BLaER1 treated with 17β-estradiol and CSF1 and Interleukin-3, amounts not matched to agents 10 nM and 100 nM (cell line): ENCODE data around the gene TBC1D14.

ENCODE experiments used
- H3K27ac ChIP-seq, 11 experiments: shearing (Covaris generic); formaldehyde crosslinking; 2 replicates each; pipeline ENCODE4 v1.8.1; 2022
- H3K27me3 ChIP-seq, 11 experiments: shearing (Covaris generic); formaldehyde crosslinking; 2 replicates each; pipeline ENCODE4 v1.8.1; 2022
- H3K36me3 ChIP-seq, 11 experiments: shearing (Covaris generic); formaldehyde crosslinking; 2 replicates each; pipeline ENCODE4 v1.8.1; 2022
- H3K4me1 ChIP-seq, 10 experiments: shearing (Covaris generic); formaldehyde crosslinking; 2 replicates each; pipeline ENCODE4 v1.8.1; 2022
- H3K4me2 ChIP-seq, 11 experiments: shearing (Covaris generic); formaldehyde crosslinking; 2 replicates each; pipeline ENCODE4 v1.8.1; 2022
- H3K4me3 ChIP-seq, 10 experiments: shearing (Covaris generic); formaldehyde crosslinking; 2 replicates each; pipeline ENCODE4 v1.8.1; 2022
- H3K9ac ChIP-seq, 11 experiments: shearing (Covaris generic); formaldehyde crosslinking; 2 replicates each; pipeline ENCODE4 v1.8.1; 2022
- H3K9me3 ChIP-seq, 11 experiments: shearing (Covaris generic); formaldehyde crosslinking; replicated peaks in 1 of 11; 2 replicates each; pipeline ENCODE4 v1.8.1; 2022
- H4K20me1 ChIP-seq, 11 experiments: shearing (Covaris generic); formaldehyde crosslinking; 2 replicates each; pipeline ENCODE4 v1.8.1; 2022
- Cebpa-rat ChIP-seq, 11 experiments: shearing (Covaris generic); IDR thresholded peaks; 2 replicates each; pipeline ENCODE4 v1.8.1; 2022

The TBC1D14 gene

DNA sequence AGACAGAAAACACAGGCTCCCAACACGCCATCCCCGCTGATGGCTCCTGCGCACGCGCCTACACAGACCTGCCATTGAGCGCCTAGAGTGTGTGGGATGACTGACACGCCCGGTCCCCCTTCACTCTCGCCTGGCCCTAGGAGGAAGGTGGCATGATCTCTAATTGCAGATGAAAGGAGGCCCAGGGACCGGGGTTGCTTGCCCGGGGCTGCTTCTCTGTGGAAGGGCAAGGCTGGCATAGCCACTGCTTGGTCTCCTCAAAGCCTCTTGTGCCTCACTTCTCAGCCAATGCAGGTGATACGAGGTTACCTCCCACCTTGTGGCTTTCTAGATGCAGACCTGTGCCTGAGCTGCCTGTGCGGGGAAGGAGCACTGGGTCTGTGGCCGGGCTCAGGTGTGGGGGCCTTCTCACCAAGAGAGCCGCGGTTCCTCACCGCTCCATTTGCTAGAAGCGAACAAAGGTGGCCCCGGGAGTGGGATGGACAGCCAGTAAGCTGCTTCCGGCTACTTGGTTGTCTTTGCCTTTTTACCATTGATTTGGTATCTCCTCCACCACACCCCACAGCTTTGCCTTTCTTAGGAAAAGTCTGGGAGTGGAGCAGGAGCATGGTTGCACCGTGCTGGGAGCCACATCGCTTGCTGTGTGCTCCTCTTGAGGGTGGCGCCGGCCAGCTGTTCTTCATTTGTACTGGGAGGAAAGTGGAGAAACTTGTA lies 47.0 kb downstream of the TBC1D14 start:
- no peak for TF ChIP-seq Cebpa-rat (IDR thresholded peaks at IDR 0.05)
- H3K9ac ChIP-seq = peak overlapping the region in 5 of 11 experiments; percentile 6 to 42 (median 35); a peak in 5 of 22 replicates
- peak overlapping the region; percentile 14 to 59 (median 44) for H3K4me2 ChIP-seq
- H4K20me1 ChIP-seq = peaks cover 95 to 99% (median 98%) of the 10 kb centered on the region in 11 experiments
- peak overlapping the region in 5 of 11 experiments; percentile 3 to 38 (median 5); a peak in 6 of 22 replicates for H3K27ac ChIP-seq
- H3K36me3 ChIP-seq = peaks cover 37 to 79% (median 60%) of the 10 kb centered on the region in 11 experiments
- H3K27me3 ChIP-seq = no peaks in the 10 kb centered on the region
- peaks cover 93 to 97% (median 95%) of the 10 kb centered on the region in 10 experiments for H3K4me1 ChIP-seq
- no peak overlapping the region for H3K4me3 ChIP-seq
- no peaks in the 10 kb centered on the region for H3K9me3 ChIP-seq

DNA sequence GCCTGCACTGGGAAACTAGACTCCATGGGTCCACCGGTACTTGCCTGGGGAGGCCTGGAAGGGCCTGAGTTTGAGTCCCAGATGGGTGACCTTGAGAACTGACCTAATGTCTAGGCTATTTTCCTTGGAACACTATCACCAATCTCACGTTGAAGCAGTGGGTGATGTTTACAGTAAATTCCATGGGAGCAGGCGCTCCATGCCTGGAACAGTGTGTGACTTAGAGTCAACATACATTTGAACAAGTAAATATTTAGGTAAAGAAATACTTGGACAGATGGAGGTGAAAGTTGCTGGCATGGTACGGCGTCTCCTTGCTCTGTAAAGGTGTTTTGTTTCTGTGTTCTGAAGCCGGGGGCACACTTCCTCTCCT lies 47.5 kb downstream of the TBC1D14 start:
- no peak for TF ChIP-seq Cebpa-rat (IDR thresholded peaks at IDR 0.05)
- H3K27ac ChIP-seq = peak overlapping the region in 5 of 11 experiments; percentile 3 to 38 (median 9); a peak in 6 of 22 replicates
- no peak overlapping the region for H3K4me3 ChIP-seq
- H3K36me3 ChIP-seq = peaks cover 42 to 84% (median 66%) of the 10 kb centered on the region in 11 experiments
- H4K20me1 ChIP-seq = peaks cover 95 to 99% (median 98%) of the 10 kb centered on the region in 11 experiments
- peak overlapping the region; percentile 14 to 59 (median 43); a peak in 20 of 22 replicates for H3K4me2 ChIP-seq
- peaks cover 93 to 97% (median 95%) of the 10 kb centered on the region in 10 experiments for H3K4me1 ChIP-seq
- H3K27me3 ChIP-seq = no peaks in the 10 kb centered on the region
- H3K9me3 ChIP-seq = no peaks in the 10 kb centered on the region
- peak overlapping the region in 6 of 11 experiments; percentile 1 to 42 (median 28); a peak in 6 of 22 replicates for H3K9ac ChIP-seq

DNA sequence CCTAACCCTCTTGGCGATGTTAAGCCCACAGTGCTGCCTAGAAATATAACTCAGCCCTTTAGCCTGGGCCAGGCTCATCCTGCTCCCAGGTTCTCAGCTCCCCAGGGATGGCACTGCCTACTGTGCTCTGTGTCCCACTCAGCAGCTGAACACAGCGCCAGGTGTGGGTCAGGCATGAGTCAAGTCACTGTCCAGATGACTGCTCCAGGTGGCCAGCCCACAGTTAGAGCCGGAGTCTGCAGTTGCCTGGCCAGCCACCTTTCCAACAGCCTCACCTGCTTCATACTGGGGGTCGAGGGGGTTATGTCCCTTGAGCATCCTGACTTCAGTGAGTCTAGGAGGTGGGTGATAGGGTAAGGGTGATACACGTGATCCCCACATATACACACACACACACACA lies 48.4 kb downstream of the TBC1D14 start:
- no peak for TF ChIP-seq Cebpa-rat (IDR thresholded peaks at IDR 0.05)

DNA sequence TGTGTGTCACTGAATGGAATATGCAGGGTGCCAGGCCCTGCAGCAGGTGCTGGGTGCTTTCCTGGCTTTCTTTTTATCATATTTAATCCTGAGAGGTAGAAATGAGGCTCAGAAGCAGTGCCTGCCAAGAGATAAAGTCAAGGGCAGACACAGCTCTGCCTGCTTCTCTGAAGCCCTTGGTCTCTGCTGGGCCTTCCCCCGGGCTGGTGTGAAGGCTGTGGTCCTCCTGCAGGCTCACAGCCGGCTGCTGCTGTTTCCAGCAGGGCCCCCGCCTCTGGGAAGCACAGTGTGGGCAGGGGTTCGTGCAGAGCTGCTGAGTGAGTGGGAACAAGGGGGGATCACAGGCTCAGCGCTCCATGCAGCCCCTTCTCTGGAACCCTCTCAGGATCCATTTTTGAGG lies 49.6 kb downstream of the TBC1D14 start:
- Histone ChIP-seq H3K27ac (peak overlapping the region in 2 of 11 experiments; percentile 1 to 23; a peak in 4 of 22 replicates), H3K9me3 (no peaks in the 10 kb centered on the region), H3K9ac (peak overlapping the region in 5 of 11 experiments; percentile 3 to 43 (median 30); a peak in 6 of 22 replicates), H3K4me3 (no peak overlapping the region), H3K27me3 (no peaks in the 10 kb centered on the region), H3K4me1 (peaks cover 96 to 100% (median 100%) of the 10 kb centered on the region in 10 experiments), H4K20me1 (peaks cover 99 to 100% (median 100%) of the 10 kb centered on the region in 11 experiments), H3K4me2 (peak overlapping the region; percentile 8 to 85 (median 70); a peak in 21 of 22 replicates), H3K36me3 (peaks cover 39 to 89% (median 69%) of the 10 kb centered on the region in 11 experiments)
- no peak for TF ChIP-seq Cebpa-rat (IDR thresholded peaks at IDR 0.05)

More for the DNA sequence above, 48.4 kb downstream of the TBC1D14 start:
- Histone ChIP-seq H3K4me1 (peaks cover 93 to 97% (median 95%) of the 10 kb centered on the region in 10 experiments), H3K36me3 (peaks cover 44 to 93% (median 74%) of the 10 kb centered on the region in 11 experiments), H3K27me3 (no peaks in the 10 kb centered on the region), H3K9me3 (no peaks in the 10 kb centered on the region), H3K4me2 (peak overlapping the region; percentile 14 to 82 (median 39); a peak in 17 of 22 replicates), H3K27ac (peak overlapping the region in 5 of 11 experiments; percentile 7 to 38 (median 28); a peak in 5 of 22 replicates), H3K4me3 (no peak overlapping the region), H4K20me1 (peaks cover 95 to 99% (median 98%) of the 10 kb centered on the region in 11 experiments), H3K9ac (peak overlapping the region in 5 of 11 experiments; percentile 1 to 42 (median 35); a peak in 6 of 22 replicates)

GRCh38 chr4:6960154-6960553 lies 50.5 kb downstream of the TBC1D14 start:
- Histone ChIP-seq H3K4me2 (peak overlapping the region; percentile 36 to 85 (median 72); a peak in 19 of 22 replicates), H3K4me1 (peaks cover 96 to 100% (median 100%) of the 10 kb centered on the region in 10 experiments), H3K4me3 (no peak overlapping the region), H3K9me3 (no peaks in the 10 kb centered on the region), H3K27me3 (no peaks in the 10 kb centered on the region), H3K9ac (peak overlapping the region in 1 of 11 experiments; percentile 50; a peak in 1 of 22 replicates), H3K27ac (no peak overlapping the region), H4K20me1 (peaks cover 99 to 100% (median 100%) of the 10 kb centered on the region in 11 experiments), H3K36me3 (peaks cover 39 to 82% (median 60%) of the 10 kb centered on the region in 11 experiments)
- no peak for TF ChIP-seq Cebpa-rat (IDR thresholded peaks at IDR 0.05)

GRCh38 chr4:6960628-6961412 lies 51.2 kb downstream of the TBC1D14 start:
- H3K36me3 ChIP-seq = peaks cover 33 to 82% (median 58%) of the 10 kb centered on the region in 11 experiments
- H3K4me1 ChIP-seq = peaks cover 97 to 100% (median 100%) of the 10 kb centered on the region in 10 experiments
- no peaks in the 10 kb centered on the region for H3K27me3 ChIP-seq
- peaks cover 99 to 100% (median 100%) of the 10 kb centered on the region in 11 experiments for H4K20me1 ChIP-seq
- H3K27ac ChIP-seq = peak overlapping the region in 4 of 11 experiments; percentile 14 to 65 (median 32); a peak in 4 of 22 replicates
- no peak overlapping the region for H3K4me3 ChIP-seq
- TF ChIP-seq Cebpa-rat (IDR thresholded peaks at IDR 0.05) = no peak
- H3K9me3 ChIP-seq = no peaks in the 10 kb centered on the region
- peak overlapping the region in 5 of 11 experiments; percentile 10 to 50 (median 14); a peak in 6 of 22 replicates for H3K9ac ChIP-seq
- peak overlapping the region; percentile 68 to 85 (median 75) for H3K4me2 ChIP-seq

- H3K27me3 ChIP-seq = no peaks in the 10 kb centered on the region
- H4K20me1 ChIP-seq = peaks cover 94 to 100% (median 100%) of the 10 kb centered on the region in 11 experiments
- H3K36me3 ChIP-seq = peaks cover 24 to 82% (median 54%) of the 10 kb centered on the region in 11 experiments
- peak overlapping the region in 7 of 11 experiments; percentile 5 to 57 (median 14); a peak in 9 of 22 replicates for H3K9ac ChIP-seq
- peaks cover 97 to 100% (median 100%) of the 10 kb centered on the region in 10 experiments for H3K4me1 ChIP-seq
- no peak for TF ChIP-seq Cebpa-rat (IDR thresholded peaks at IDR 0.05)
- no peaks in the 10 kb centered on the region for H3K9me3 ChIP-seq
- peak overlapping the region; percentile 68 to 85 (median 75) for H3K4me2 ChIP-seq
- no peak overlapping the region for H3K4me3 ChIP-seq
- H3K27ac ChIP-seq = peak overlapping the region in 7 of 11 experiments; percentile 5 to 65 (median 37); a peak in 5 of 22 replicates
These were observed 52.0 kb downstream of the TBC1D14 start for GRCh38 chr4:6961496-6962210.
